Activated CD4-positive, alpha-beta T cell treated with anti-CD3 and anti-CD28 coated beads, Interleukin-2, Interleukin-6, amounts not matched to agents 100 ng/mL and 50 ng/mL, durations not matched to agents 16 hours and 8 hours (primary cell): ENCODE results near the gene HOXB6.
A peak's percentile ranks its signal among the peaks of the same experiment; 100 is the strongest.

Experiments
- DNase-seq: peaks from one replicate; pipeline ENCODE4 v3.0.0-alpha.2; 2020

The HOXB6 gene

GRCh38 chr17:48604770-48605329, at the start of gene HOXB6:
TSS of gene HOXB6 (minus strand) at chr17:48604986. CDS start at chr17:48598150, 6,836 bp downstream.
- DNase-seq: no peak

DNA sequence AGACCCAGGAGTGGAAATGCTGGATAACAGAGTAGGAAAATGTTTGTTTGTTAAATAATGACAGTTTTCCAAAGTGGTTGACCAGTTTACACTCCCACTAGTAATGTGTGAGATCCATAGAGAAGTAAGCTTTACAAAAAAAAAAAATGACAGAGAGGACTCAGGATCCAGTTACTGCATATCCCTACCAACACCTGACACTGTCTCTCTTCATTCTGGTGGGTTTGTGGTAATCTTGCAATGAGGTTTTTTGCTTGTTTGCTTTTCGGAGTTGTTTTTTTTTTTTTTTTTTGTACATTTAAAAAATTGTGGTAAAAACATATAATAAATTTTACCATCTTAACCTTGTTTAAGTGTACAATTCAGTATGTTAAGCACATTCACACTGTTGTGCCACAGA, 45.0 kb upstream of the HOXB6 start:
- no peak for DNase-seq

- DNase-seq: no peak
Measured at GRCh38 chr17:48647963-48648245, 43.1 kb upstream of the HOXB6 start.

GRCh38 chr17:48647103-48647962, 42.5 kb upstream of the HOXB6 start:
- no peak for DNase-seq

GRCh38 chr17:48646183-48647102, 41.7 kb upstream of the HOXB6 start:
- no peak for DNase-seq

DNA sequence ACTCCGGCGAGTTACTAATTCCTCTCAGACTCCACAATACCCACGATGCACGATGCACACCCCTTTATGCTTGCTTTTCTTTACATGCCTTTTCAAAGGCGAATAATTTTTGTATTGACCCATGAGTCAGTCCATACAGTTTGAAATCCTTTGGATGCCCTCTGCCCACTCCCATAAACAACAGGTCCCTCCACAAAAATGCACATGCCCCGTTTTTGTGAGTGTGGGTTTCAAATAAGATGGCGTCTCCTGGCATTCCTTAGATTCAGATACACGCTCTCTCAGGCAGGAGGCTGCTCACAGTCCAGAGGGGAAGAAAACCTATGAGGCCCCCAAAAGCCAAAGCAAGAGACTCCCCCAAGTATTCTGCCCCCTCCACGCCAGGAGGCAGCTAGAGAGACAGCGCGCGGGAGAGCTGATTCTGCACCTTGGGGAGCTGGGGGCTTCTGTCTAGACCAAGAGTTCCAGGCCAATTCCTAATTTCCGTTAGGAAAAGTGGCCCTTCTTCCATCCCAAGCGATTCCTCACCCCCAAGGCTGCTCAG, 40.9 kb upstream of the HOXB6 start:
- no peak for DNase-seq

DNA sequence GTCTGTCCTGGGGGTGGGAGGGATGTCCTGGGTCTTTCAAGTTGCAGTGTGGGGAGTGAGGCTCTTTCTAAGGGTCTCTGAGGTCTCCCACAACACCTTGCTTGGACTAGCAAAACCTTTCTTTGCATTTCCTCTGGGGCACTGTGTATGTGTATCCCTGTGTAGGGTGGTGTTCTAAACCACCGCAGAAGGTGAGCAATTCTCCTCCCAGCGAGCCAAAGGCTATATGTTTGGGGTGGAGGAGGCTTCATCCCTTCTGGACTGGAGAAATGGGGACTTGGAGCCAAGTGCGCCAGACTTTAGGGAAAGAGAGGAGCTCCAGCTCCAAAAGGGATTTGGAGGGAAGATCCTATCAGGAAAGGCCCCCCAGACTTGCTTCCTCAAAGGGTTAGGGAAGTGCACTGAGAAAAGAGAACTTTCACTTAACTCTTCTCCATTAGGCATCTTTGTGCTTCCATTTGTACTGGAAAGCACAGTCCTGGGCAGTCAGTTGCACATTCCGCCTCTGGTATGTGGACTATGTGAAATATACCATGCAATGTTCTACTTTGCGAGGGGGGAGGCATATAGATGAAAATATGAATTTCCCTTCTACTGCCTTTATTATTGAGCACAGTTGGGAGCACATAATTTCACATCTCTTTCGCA, 40.2 kb upstream of the HOXB6 start:
- no peak for DNase-seq

DNA sequence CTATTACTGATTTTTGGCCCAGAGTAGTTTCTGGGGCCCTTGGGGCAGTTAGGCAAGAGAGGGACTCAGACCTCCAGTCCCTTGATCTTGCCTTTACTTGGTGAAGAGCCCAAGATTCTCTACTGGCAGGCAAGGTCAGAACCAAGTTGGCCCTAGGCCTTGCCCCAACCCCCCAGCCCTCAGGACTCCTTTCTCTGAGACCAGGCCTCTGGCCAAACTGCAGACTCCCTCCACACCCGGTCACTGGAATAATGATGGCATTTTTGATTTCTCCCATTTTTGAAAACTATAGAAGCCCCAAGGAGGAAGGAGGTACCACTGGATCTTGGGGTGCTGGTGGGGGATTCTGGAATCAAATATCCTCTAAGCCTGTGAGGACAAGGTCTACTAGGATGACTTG, 39.4 kb upstream of the HOXB6 start:
- DNase-seq: no peak

- no peak for DNase-seq
Measured at GRCh38 chr17:48643697-48644012, 38.9 kb upstream of the HOXB6 start.

DNA sequence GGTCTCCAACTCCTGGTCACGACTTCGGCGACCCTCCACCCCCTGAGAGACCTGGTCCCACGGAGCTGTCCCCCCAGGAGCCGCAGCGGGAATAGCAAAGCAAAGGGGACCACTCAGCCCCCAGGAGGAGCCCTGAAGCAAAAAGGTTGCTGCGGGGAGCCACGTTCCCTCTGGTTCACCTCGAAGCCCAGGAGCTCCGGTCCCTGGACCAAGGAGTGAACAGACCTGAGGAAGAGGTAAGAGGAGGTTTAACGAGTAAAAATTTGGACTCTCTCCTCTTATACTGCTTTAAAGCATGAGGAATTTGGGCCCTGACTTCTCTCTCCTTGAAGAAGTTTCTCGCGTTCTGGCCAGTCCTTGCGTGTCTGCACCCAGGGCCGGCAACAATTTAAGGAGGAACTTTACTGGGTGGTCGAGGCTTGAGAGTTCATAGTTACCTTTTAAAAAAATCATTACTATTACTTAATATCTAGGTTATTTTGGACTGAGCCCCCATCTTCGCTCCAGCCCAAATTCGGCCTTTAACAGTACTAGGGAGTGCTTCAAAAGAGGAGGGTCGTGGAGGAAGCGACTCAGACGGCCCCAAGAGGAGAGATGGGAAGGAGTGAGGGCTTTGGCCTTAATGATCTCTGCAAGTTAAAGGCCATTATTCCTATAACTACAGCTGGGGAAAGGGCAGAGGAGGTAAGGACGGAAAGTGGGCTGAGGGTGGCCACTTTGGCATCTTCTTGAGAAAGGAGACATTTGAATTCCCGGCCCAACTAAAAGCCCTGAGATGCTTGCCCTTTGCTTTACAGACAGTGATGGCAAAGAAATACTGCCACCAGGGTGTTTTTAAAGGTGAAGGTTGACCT, 38.3 kb upstream of the HOXB6 start:
- no peak for DNase-seq

DNA sequence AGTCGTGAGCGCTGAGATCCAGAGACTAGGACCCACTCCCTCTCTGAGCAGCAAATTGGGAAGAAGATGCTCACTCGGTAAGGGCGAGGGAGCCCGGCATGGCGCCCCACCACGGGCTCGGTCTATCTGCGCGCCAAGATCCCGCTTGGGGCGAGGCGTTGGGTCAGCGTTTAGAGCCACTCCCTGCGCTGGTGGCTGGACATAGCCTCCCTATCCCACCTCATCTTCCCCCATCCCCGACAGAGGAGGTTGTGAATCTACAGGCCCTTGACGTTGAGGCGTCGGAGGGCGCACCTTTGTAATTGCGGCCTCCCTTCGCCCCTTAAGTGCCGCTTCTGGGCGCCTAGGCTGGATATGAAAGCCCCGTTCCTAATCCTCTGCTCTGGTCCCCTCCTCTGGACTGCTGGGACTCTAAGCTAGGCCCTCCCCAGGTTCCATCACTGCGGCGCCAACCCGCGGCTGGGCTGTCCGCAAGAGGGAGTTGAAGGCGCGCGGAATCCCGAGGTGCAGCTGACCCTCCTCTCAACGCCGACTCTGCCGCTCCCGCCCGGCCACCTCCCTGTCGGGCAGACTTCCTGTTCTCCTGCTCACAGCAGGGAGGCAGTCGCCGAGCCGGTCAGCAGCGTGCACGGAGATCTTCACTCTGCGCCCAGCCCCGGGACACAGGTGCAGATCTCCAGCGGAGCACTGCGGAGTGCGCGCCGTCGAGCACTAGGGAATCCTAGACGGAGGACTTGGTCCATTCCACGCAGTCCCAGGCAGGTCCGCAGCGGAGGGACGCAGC, 37.5 kb upstream of the HOXB6 start:
- DNase-seq: no peak

- DNase-seq: no peak
Measured at GRCh38 chr17:48641541-48642058, 36.8 kb upstream of the HOXB6 start.

GRCh38 chr17:48640858-48641180, 36.0 kb upstream of the HOXB6 start:
- no peak for DNase-seq

DNA sequence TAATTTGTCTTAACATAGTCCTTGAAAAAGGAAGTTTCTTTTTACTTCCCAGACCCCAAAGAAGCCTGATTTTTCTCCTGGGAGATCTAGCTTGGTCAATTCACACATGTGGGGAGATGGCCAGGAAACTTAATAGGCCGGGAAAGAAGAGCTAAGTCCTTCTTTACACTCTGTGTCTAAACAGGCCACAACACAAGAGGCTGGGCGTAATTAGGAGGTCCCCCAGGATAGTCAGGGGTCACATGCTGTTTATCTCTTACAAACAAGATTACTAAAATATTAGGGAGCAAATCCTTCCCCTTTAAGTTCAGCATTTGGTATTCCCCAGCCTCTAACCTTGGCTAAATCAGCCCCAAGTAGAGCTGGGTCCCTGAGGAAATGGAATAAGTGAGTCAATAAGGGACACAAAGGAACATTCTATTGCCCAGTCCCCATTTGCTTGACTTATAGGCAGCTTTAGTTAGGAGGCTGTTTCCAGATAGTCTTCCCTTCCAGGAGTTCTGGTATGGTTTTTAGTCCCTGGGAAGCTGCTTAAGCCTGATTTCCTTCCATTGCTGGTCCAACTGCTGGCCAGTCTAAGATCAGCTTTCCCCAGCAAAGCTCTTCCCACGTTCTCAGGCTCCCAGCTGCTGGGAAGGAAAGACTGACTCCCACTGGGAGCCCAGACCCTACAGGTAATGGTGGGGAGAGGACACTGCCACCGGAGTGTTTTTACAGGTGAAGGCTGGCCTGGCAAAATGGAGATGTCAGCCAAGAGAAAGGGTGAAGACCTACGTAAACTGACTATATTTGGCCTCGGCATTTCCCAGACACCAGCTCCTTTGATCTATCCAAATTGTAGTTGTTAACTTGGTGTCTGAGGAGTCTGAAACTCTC, 35.4 kb upstream of the HOXB6 start:
- DNase-seq: no peak

DNA sequence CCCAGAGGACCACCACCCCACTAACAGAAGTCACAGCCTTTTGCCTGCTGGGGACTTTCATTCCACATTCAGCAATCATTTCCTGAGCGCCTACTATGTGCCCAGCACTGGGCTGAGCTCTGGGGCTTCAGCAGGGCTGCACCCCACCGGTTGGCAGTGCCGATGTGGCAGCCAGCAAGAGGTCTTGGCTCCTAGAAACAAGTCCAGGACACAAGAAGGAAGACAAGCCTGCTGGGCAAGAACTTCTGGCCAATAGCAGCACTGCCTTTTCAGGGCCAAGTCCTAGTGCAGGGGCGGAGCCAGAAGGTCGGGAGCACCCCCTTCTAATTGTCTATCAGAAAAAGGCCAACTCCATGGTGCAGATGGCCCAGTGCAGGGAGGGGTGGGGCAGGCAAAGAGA, 34.4 kb upstream of the HOXB6 start:
- no peak for DNase-seq

- no peak for DNase-seq
Measured at GRCh38 chr17:48637323-48638260, 32.8 kb upstream of the HOXB6 start.

DNA sequence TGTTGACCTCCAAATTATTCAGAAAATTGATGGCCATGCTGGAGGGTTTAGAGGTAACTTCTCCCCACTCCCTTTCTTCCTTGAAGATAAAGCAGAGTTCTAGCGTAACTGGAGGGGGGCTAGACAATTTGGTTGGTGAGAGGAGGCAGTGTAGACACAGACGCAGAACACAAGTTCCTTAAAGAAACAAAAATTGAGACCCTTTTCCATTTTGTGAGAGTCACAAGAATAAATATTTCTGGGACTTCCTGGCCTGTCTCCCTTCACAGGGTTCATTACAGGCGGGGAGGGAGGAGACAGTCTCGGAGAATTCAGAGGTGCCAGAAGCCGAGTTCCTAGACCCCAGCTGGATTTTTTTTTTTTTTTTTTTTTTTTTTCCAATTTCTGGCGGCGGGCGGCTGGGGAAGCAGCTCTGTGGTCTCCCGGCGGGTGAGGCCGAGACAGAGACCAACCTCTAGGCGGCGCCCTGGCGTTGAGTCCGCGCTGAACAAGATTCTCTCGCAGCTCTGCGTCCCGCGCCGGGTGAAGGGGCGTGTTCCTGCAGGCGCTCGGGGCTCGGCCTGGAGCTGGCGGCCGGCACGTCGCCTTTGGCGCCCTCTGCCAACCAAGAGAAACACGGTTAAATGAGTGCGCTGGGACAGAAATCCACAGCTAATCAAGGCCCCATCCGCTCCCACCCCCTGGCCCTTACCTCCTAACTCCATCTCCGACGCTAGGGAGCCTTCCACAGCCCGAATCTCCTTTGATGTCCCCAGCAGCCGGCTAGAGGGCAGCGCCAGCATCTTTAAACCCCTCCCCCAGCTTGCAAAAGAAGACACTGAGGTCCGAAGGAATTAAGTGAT, 31.6 kb upstream of the HOXB6 start:
- DNase-seq: peak; percentile 89
